ENCODE results near the gene XG.

Gene XG

GRCh38 chrX:2837961-2838360 lies 86.1 kb downstream of the XG start:
- H3K4me3 ChIP-seq (ENCODE audit: low read length): no peak overlapping the region
- no peaks in the 10 kb centered on the region for H3K4me1 ChIP-seq (ENCODE audit: control insufficient read depth, insufficient read depth, low read length)
- no CpG with 5 or more reads among the region's 2 CpGs for WGBS (ENCODE audit: insufficient coverage, insufficient read length)
- H3K27ac ChIP-seq (ENCODE audit: low read length): no peak overlapping the region
- no peaks in the 10 kb centered on the region for H3K9me3 ChIP-seq (ENCODE audit: control insufficient read depth, insufficient read depth, low read length)
- no peaks in the 10 kb centered on the region for H3K27me3 ChIP-seq (ENCODE audit: control insufficient read depth, insufficient read depth, low read length)
- H3K36me3 ChIP-seq (ENCODE audit: control insufficient read depth, insufficient read depth, low read length): no peaks in the 10 kb centered on the region; the same call in 1 of the 2 replicates
- no peak for DNase-seq (ENCODE audit: low read depth, low spot score)

DNA sequence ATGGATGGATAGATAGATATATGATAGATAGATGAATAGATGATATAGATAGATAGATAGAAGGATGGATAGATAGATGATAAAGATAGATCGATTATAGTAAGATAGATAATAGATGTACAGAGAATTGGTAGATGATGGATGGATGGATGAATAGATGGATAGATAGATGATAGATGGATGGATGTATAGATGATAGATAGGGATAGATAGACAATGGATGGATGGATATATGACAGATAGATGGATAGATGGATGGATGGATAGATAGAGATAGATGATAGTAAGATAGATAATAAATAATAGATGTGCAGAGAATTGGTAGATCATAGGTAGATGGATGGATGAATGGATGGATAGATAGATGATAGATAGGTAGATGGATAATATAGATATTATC lies 89.1 kb downstream of the XG start:
- H3K27ac ChIP-seq (ENCODE audit: low read length): no peak overlapping the region
- WGBS (ENCODE audit: insufficient coverage, insufficient read length): 100% methylated on average over 1 of the region's 1 CpG
- H3K9me3 ChIP-seq (ENCODE audit: control insufficient read depth, insufficient read depth, low read length): no peaks in the 10 kb centered on the region
- DNase-seq (ENCODE audit: low read depth, low spot score): no peak
- no peak overlapping the region for H3K4me3 ChIP-seq (ENCODE audit: low read length)
- H3K36me3 ChIP-seq (ENCODE audit: control insufficient read depth, insufficient read depth, low read length): no peaks in the 10 kb centered on the region; the same call in 1 of the 2 replicates
- no peaks in the 10 kb centered on the region for H3K27me3 ChIP-seq (ENCODE audit: control insufficient read depth, insufficient read depth, low read length)
- H3K4me1 ChIP-seq (ENCODE audit: control insufficient read depth, insufficient read depth, low read length): no peaks in the 10 kb centered on the region

GRCh38 chrX:2841537-2841936 lies 89.7 kb downstream of the XG start:
- H3K9me3 ChIP-seq (ENCODE audit: control insufficient read depth, insufficient read depth, low read length): no peaks in the 10 kb centered on the region
- H3K27me3 ChIP-seq (ENCODE audit: control insufficient read depth, insufficient read depth, low read length): no peaks in the 10 kb centered on the region
- no peaks in the 10 kb centered on the region for H3K4me1 ChIP-seq (ENCODE audit: control insufficient read depth, insufficient read depth, low read length)
- H3K4me3 ChIP-seq (ENCODE audit: low read length): no peak overlapping the region
- H3K27ac ChIP-seq (ENCODE audit: low read length): no peak overlapping the region
- no CpG with 5 or more reads among the region's 9 CpGs for WGBS (ENCODE audit: insufficient coverage, insufficient read length)
- no peaks in the 10 kb centered on the region; the same call in 1 of the 2 replicates for H3K36me3 ChIP-seq (ENCODE audit: control insufficient read depth, insufficient read depth, low read length)
- DNase-seq (ENCODE audit: low read depth, low spot score): no peak

DNA sequence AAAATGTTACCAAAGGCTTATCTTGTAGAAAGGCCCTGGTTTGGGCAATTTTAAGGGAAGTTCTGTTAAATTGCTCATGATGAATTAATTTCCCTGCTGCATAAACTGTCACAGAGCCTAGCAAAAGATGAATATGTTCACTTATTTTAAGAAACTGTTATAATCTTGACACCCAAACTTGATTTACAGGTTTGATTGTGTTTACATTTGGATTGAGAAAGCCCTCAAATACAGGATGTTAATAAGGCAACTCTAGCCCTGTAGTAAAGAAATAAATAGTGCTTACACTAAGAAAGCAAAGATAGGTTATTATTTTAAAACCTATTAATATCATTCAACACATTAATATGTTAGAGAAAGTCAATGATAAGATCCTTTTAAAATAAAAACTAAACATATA lies 95.2 kb downstream of the XG start:
- no peak for DNase-seq (ENCODE audit: low read depth, low spot score)
- Histone ChIP-seq H3K36me3 (ENCODE audit: control insufficient read depth, insufficient read depth, low read length) (no peaks in the 10 kb centered on the region), H3K4me1 (ENCODE audit: control insufficient read depth, insufficient read depth, low read length) (no peaks in the 10 kb centered on the region), H3K27me3 (ENCODE audit: control insufficient read depth, insufficient read depth, low read length) (no peaks in the 10 kb centered on the region), H3K27ac (ENCODE audit: low read length) (no peak overlapping the region), H3K9me3 (ENCODE audit: control insufficient read depth, insufficient read depth, low read length) (no peaks in the 10 kb centered on the region), H3K4me3 (ENCODE audit: low read length) (no peak overlapping the region)

GRCh38 chrX:2848871-2849301 lies 97.0 kb downstream of the XG start:
- Histone ChIP-seq H3K36me3 (ENCODE audit: control insufficient read depth, insufficient read depth, low read length) (no peaks in the 10 kb centered on the region; the same call in 1 of the 2 replicates), H3K4me1 (ENCODE audit: control insufficient read depth, insufficient read depth, low read length) (no peaks in the 10 kb centered on the region), H3K27me3 (ENCODE audit: control insufficient read depth, insufficient read depth, low read length) (no peaks in the 10 kb centered on the region), H3K4me3 (ENCODE audit: low read length) (no peak overlapping the region), H3K9me3 (ENCODE audit: control insufficient read depth, insufficient read depth, low read length) (no peaks in the 10 kb centered on the region), H3K27ac (ENCODE audit: low read length) (no peak overlapping the region)
- no peak for DNase-seq (ENCODE audit: low read depth, low spot score)
- no CpG with 5 or more reads among the region's 9 CpGs for WGBS (ENCODE audit: insufficient coverage, insufficient read length)

- H3K27me3 ChIP-seq (ENCODE audit: control insufficient read depth, insufficient read depth, low read length): no peaks in the 10 kb centered on the region
- no peaks in the 10 kb centered on the region for H3K4me1 ChIP-seq (ENCODE audit: control insufficient read depth, insufficient read depth, low read length)
- no peak overlapping the region for H3K27ac ChIP-seq (ENCODE audit: low read length)
- no peak overlapping the region for H3K4me3 ChIP-seq (ENCODE audit: low read length)
- H3K9me3 ChIP-seq (ENCODE audit: control insufficient read depth, insufficient read depth, low read length): no peaks in the 10 kb centered on the region
- peaks cover 4% of the 10 kb centered on the region; the same call in 1 of the 2 replicates for H3K36me3 ChIP-seq (ENCODE audit: control insufficient read depth, insufficient read depth, low read length)
- no CpG with 5 or more reads among the region's 21 CpGs for WGBS (ENCODE audit: insufficient coverage, insufficient read length)
- DNase-seq (ENCODE audit: low read depth, low spot score): no peak
These were observed 103.1 kb downstream of the XG start for GRCh38 chrX:2854918-2855317.

- H3K27me3 ChIP-seq (ENCODE audit: control insufficient read depth, insufficient read depth, low read length): no peaks in the 10 kb centered on the region
- H3K27ac ChIP-seq (ENCODE audit: low read length): no peak overlapping the region
- peaks cover 4% of the 10 kb centered on the region; the same call in 1 of the 2 replicates for H3K36me3 ChIP-seq (ENCODE audit: control insufficient read depth, insufficient read depth, low read length)
- no peaks in the 10 kb centered on the region for H3K9me3 ChIP-seq (ENCODE audit: control insufficient read depth, insufficient read depth, low read length)
- H3K4me3 ChIP-seq (ENCODE audit: low read length): no peak overlapping the region
- DNase-seq (ENCODE audit: low read depth, low spot score): no peak
- H3K4me1 ChIP-seq (ENCODE audit: control insufficient read depth, insufficient read depth, low read length): no peaks in the 10 kb centered on the region
- WGBS (ENCODE audit: insufficient coverage, insufficient read length): no CpG with 5 or more reads among the region's 2 CpGs
These were observed 103.9 kb downstream of the XG start for GRCh38 chrX:2855761-2856160.

- Histone ChIP-seq H3K27ac (ENCODE audit: low read length) (no peak overlapping the region), H3K4me3 (ENCODE audit: low read length) (no peak overlapping the region), H3K27me3 (ENCODE audit: control insufficient read depth, insufficient read depth, low read length) (no peaks in the 10 kb centered on the region), H3K36me3 (ENCODE audit: control insufficient read depth, insufficient read depth, low read length) (peaks cover 4% of the 10 kb centered on the region; the same call in 1 of the 2 replicates), H3K4me1 (ENCODE audit: control insufficient read depth, insufficient read depth, low read length) (no peaks in the 10 kb centered on the region), H3K9me3 (ENCODE audit: control insufficient read depth, insufficient read depth, low read length) (no peaks in the 10 kb centered on the region)
- no peak for DNase-seq (ENCODE audit: low read depth, low spot score)
- WGBS (ENCODE audit: insufficient coverage, insufficient read length): no CpG with 5 or more reads among the region's 3 CpGs
These were observed 105.7 kb downstream of the XG start for GRCh38 chrX:2857566-2857965.

DNA sequence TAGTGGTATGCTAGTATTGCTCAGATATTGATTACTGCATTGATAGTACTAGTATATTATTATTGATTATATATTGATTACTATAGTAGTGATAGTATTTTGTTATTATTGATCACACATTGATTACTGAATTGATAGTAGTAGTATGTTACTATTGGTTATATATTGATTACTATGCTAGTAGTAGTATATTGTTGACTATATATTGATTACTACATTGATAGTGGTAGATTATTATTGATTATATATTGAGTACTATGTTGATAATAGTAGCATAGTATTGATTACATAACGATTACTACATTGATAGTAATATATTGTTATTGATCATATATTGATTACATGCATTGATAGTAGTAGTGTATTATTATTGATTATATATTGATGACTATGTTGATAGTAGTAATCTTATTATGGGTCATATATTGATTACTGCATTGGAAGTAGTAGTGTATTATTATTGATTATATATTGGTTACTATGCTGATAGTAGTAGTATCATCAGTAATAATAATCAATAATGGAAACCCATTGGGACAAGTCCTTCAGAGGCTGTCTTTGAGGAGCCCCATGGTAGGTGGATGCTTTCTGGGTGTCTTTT lies 107.5 kb downstream of the XG start:
- Histone ChIP-seq H3K4me1 (ENCODE audit: control insufficient read depth, insufficient read depth, low read length) (no peaks in the 10 kb centered on the region), H3K36me3 (ENCODE audit: control insufficient read depth, insufficient read depth, low read length) (peaks cover 4% of the 10 kb centered on the region; the same call in 1 of the 2 replicates), H3K27me3 (ENCODE audit: control insufficient read depth, insufficient read depth, low read length) (no peaks in the 10 kb centered on the region), H3K9me3 (ENCODE audit: control insufficient read depth, insufficient read depth, low read length) (no peaks in the 10 kb centered on the region), H3K4me3 (ENCODE audit: low read length) (no peak overlapping the region), H3K27ac (ENCODE audit: low read length) (no peak overlapping the region)
- DNase-seq (ENCODE audit: low read depth, low spot score): no peak
- WGBS (ENCODE audit: insufficient coverage, insufficient read length): no CpG with 5 or more reads among the region's 1 CpG

DNA sequence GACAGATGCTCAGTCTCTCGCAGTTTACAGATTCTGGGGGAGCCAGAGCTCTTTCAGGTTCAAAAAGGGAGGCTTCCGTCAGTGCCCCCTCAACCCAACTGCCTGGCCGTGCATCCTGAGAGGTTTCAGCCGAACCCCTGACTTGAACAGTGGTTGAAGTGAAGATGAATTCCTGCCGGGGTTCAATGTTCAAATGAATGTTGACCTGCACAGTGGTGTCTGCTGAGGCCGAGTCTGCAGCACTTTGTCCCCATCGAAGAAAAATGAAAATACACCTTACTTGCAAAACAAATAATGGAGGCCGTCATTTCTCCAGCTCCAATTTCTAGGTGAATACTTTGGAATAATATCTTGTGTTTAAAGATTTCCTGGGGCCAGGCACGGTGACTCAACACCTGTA lies 110.6 kb downstream of the XG start:
- Histone ChIP-seq H3K4me3 (ENCODE audit: low read length) (no peak overlapping the region), H3K27ac (ENCODE audit: low read length) (no peak overlapping the region), H3K36me3 (ENCODE audit: control insufficient read depth, insufficient read depth, low read length) (no peaks in the 10 kb centered on the region), H3K27me3 (ENCODE audit: control insufficient read depth, insufficient read depth, low read length) (no peaks in the 10 kb centered on the region), H3K9me3 (ENCODE audit: control insufficient read depth, insufficient read depth, low read length) (no peaks in the 10 kb centered on the region), H3K4me1 (ENCODE audit: control insufficient read depth, insufficient read depth, low read length) (no peaks in the 10 kb centered on the region)
- DNase-seq (ENCODE audit: low read depth, low spot score): no peak
- WGBS (ENCODE audit: insufficient coverage, insufficient read length): no CpG with 5 or more reads among the region's 9 CpGs

DNA sequence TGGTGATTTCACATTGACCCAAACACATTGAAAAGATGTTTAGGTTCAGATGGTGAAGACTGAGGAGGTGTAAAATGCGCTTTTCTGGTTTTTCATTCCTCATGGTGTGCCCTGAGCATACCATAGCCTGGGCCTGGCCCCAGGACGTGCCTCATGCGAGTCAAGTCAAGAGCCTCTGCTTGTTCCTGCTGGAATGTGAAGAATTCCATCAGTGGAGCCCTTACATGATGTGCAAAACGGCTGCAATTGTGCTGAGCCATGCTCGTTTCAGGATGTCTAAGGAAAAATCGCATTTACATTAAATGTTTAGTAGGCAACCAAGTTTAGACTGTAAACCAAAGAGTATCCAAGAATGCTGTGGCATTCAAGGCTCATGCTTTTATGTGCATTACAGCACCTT lies 111.8 kb downstream of the XG start:
- DNase-seq (ENCODE audit: low read depth, low spot score): no peak
- no peaks in the 10 kb centered on the region for H3K9me3 ChIP-seq (ENCODE audit: control insufficient read depth, insufficient read depth, low read length)
- WGBS (ENCODE audit: insufficient coverage, insufficient read length): no CpG with 5 or more reads among the region's 6 CpGs
- H3K36me3 ChIP-seq (ENCODE audit: control insufficient read depth, insufficient read depth, low read length): no peaks in the 10 kb centered on the region
- no peaks in the 10 kb centered on the region for H3K4me1 ChIP-seq (ENCODE audit: control insufficient read depth, insufficient read depth, low read length)
- H3K4me3 ChIP-seq (ENCODE audit: low read length): no peak overlapping the region
- H3K27ac ChIP-seq (ENCODE audit: low read length): no peak overlapping the region
- H3K27me3 ChIP-seq (ENCODE audit: control insufficient read depth, insufficient read depth, low read length): no peaks in the 10 kb centered on the region
